ENCODE measurements around the gene SMURF2.
A peak's percentile ranks its signal among the peaks of the same experiment; 100 is the strongest.

Gene SMURF2

DNA sequence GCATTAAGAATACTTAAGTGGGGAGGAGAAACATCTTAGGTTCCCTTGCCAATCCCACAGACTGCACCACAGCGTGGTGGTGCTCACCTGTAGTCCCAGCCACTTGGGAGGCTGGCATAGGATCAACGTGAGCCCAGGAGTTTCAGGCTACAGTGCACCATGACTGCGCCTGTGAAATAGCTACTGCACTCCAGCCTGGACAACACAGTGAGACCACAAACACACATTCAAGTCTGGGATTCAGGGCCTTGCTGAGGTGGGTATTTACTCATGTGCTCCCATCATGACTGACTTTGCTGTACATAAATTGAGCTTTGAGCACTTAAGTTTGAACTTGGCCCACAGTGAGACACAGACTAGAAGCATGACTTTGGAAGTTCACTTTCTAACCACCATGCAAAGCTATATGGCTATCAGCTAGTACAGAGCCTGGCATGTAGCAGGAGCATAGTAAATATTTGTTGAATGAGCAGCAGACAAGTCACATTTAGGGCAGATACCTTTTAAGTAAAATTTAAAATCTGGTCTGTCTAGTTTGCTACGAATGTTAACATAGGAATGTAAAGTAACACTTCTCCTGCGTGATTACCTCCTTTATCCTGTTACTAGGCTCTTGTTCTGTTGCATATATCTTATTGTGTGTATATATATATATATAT is 121.9 kb downstream of the SMURF2 start:
- FAIRE-seq: no peak
- DNase-seq (ENCODE audit: low spot score): no peak

- DNase-seq (ENCODE audit: low spot score) (no peak), FAIRE-seq (no peak)
Measured at GRCh38 chr17:64538508-64539130, 123.5 kb downstream of the SMURF2 start.

GRCh38 chr17:64537488-64537887 is 124.6 kb downstream of the SMURF2 start:
- FAIRE-seq: no peak
- DNase-seq (ENCODE audit: low spot score): no peak

DNA sequence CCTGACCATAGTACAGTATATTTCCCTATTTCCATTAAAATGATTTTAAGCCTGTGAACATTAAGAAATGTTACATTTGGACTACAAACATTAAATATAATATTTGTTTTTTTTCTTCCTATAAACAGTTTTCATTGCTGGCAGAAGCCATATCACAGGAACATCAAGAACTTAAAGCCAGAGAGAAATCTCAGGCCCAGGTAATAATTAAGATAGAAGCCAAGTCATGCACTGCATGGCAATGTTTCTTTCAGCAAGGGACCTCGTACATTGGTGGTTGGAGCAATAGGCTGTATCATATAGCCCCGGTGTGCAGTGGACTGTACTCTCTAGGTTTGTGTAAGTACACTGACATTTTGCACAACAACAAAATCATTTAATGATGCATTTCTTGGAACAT is 125.2 kb downstream of the SMURF2 start:
- DNase-seq (ENCODE audit: low spot score) (no peak), FAIRE-seq (no peak)

DNA sequence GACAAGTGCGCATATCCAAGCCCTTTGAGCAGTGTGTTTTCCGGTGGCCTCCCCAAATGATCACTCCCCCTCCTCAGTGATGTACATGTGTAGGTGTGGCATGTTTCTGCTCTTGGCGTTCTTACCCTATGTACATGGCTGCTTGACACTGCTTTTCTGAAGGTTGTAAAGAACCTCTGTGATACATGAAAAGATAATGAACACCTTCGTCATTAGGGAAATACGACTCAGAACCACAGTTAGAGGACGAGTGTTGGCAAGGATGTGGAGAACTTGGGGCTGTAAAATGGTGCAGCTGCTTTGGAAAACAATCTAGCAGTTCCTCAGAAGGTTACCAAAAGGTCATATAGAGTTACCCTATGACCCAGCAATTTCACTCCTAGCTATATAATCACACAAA is 126.8 kb downstream of the SMURF2 start:
- no peak for FAIRE-seq
- DNase-seq (ENCODE audit: low spot score): no peak

- peak; percentile 21 for DNase-seq (ENCODE audit: low spot score)
- FAIRE-seq: no peak
Measured at GRCh38 chr17:64534187-64534586, 127.9 kb downstream of the SMURF2 start.

DNA sequence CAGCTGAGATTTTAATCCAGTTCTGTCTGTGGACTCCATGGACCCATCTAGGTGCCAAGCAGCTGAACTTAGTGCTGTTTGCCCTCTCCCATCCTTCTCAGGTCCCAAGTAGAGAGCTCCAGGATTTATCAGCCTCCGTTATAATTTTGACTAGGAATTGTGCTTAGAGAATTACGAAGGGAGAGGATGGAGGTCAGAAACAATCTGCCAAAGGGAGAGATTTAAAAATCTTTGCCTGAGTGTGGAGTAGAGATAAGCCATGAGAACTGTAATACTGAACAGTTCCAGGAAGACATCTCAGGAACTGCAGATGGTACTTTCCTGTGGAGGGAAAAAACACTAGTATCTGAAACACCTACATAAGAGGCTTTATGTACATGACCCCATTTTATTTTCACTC is 128.3 kb downstream of the SMURF2 start:
- DNase-seq (ENCODE audit: low spot score) (no peak), FAIRE-seq (no peak)

GRCh38 chr17:64532409-64532808 is 129.7 kb downstream of the SMURF2 start:
- DNase-seq (ENCODE audit: low spot score) (no peak), FAIRE-seq (no peak)

- no peak for FAIRE-seq
- no peak for DNase-seq (ENCODE audit: low spot score)
Measured at GRCh38 chr17:64531955-64532371, 130.1 kb downstream of the SMURF2 start.

GRCh38 chr17:64529221-64529620 is 132.9 kb downstream of the SMURF2 start:
- no peak for FAIRE-seq
- no peak for DNase-seq (ENCODE audit: low spot score)

DNA sequence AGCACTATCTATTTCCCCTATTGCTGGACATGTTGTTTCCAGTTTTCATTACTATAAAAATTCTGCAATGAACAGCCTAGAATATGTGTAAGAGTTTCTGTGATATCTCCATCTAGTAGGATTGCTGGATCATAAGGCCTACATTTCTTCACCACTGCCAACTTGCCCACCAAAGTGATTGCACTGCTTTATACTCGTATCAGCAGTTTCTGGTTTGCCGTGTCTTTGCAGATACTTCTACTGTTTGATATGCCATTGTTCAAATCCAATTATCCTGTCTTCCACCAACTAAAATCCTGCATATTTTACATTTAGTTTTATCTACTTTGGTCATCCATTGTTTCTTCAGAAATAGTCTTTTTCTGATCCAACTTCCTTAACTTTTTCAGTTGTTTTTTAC is 134.2 kb downstream of the SMURF2 start:
- FAIRE-seq (no peak), DNase-seq (ENCODE audit: low spot score) (no peak)

DNA sequence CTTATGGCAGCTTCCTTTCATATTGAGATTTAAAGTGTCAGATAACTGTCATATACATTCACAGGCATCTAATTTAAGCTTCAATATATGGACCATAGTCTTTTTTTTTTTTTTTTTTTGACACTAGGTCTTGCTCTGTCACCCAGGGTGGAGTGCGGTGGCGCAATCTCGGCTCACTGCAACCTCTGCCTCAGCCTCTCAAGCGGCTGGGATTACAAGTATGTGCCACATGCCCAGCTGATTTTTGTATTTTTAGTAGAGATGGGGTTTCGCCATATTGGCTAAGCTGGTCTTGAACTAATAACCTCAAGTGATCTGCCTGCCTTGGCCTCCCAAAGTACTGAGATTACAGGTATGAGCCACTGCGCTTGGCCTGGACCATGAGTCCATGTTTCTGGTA is 141.7 kb downstream of the SMURF2 start:
- DNase-seq (ENCODE audit: low spot score) (no peak), FAIRE-seq (no peak)

- DNase-seq (ENCODE audit: low spot score) (no peak), FAIRE-seq (no peak)
Measured at GRCh38 chr17:64519601-64520000, 142.5 kb downstream of the SMURF2 start.

GRCh38 chr17:64515829-64516228 is 146.3 kb downstream of the SMURF2 start:
- DNase-seq (ENCODE audit: low spot score) (no peak), FAIRE-seq (no peak)

GRCh38 chr17:64515419-64515818 is 146.7 kb downstream of the SMURF2 start:
- FAIRE-seq (no peak), DNase-seq (ENCODE audit: low spot score) (no peak)

GRCh38 chr17:64509179-64509578 is 152.9 kb downstream of the SMURF2 start:
- FAIRE-seq (no peak), DNase-seq (ENCODE audit: low spot score) (no peak)

- FAIRE-seq: no peak
- DNase-seq (ENCODE audit: low spot score): no peak
Measured at GRCh38 chr17:64508683-64509082, 153.4 kb downstream of the SMURF2 start.

- FAIRE-seq (no peak), DNase-seq (ENCODE audit: low spot score) (peak; percentile 71)
Measured at GRCh38 chr17:64507413-64507782, 154.7 kb downstream of the SMURF2 start.

GRCh38 chr17:64506576-64507412 is 155.3 kb downstream of the SMURF2 start, which contains the start of gene CEP95:
Gene CEP95, plus strand, starts transcription at chr17:64506977. Its CDS starts 121 bp downstream, at chr17:64507098.
- DNase-seq (ENCODE audit: low spot score) (peak; percentile 92), FAIRE-seq (peak; percentile 80)

DNA sequence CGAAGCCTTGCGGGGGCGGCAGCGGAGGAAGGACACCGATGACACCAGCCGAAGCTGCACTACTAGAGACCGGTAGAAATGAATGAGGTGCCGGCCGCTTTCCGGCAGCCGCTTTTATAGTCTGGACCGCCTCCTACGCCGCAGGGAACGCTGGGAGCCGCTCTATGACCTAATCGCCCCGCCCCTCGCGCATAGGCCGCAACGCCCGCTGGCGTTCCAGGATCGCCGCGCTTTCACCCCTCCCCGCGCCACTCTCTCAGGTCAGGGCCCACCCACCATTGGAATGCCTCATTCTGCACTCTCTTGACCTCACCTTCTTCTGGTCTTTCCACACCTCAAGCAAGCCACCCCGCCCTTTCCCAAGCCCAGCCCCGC is 155.9 kb downstream of the SMURF2 start, which contains the start of gene DDX5:
DDX5 (minus strand) TSS at position 89 of the 375 bp plus-strand sequence. CDS start 170 bp downstream, outside the sequence.
- FAIRE-seq (peak; percentile 13), DNase-seq (ENCODE audit: low spot score) (peak; percentile 99)

DNA sequence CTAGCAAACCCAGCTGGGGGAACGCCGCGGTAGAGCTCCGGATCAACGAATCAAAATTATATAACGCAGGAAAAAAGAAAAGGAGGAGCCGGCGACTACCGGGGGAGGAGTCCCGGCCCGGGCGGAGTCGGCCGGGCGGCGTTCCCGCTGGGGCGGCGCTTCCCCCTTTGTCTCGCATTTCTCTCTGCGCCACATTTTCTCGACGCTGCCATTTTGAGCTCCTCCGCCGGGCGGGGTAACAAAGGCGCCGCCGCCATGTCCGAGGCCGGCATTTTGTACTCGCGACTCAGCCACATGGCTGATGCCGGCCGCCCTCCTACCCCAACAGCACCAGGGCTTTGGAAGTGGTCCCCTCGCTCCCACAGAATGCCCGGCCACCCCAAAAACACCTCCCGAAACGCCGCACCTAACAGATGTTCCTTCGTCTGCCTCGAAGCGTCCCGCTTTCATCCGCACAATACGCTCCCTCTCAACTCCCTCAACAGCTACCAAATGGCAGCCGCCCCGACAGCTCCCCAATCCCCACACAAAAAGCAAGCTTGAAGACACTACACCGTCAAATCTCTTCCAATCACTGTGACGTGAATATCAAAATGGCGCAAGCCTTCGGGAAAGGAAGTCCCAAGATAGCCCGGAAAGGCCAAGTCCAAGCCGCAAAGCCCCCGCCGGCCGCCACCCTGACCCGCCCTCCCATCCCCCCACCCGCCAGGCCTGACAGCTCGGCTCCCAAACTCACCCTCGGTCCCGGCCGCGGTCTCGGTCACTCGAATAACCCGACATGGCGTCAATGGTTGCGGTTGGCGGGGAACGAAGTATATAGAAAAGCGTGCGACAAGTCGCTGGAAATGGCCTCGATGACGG is 156.5 kb downstream of the SMURF2 start:
- FAIRE-seq (no peak), DNase-seq (ENCODE audit: low spot score) (peak; percentile 93)

All from urothelium cell line (cell line).